Measurements from ENCODE around the gene HCK.

- TF ChIP-seq CTCF (IDR thresholded peaks at IDR 0.05; ENCODE audit: insufficient read depth, low read depth, low read length) (no peak), EZH2 (IDR thresholded peaks at IDR 0.05; ENCODE audit: insufficient read depth, low read length) (no peak)
Measured at GRCh38 chr20:32111753-32112152, 59.7 kb downstream of the HCK start.
